ENCODE measurements around the gene SOD1.
"Not testable (repeated sequence)": the region's sequence is repeated elsewhere in the genome, so short reads cannot be mapped to it uniquely, and the experiment has no call there.

SOD1 gene

DNA sequence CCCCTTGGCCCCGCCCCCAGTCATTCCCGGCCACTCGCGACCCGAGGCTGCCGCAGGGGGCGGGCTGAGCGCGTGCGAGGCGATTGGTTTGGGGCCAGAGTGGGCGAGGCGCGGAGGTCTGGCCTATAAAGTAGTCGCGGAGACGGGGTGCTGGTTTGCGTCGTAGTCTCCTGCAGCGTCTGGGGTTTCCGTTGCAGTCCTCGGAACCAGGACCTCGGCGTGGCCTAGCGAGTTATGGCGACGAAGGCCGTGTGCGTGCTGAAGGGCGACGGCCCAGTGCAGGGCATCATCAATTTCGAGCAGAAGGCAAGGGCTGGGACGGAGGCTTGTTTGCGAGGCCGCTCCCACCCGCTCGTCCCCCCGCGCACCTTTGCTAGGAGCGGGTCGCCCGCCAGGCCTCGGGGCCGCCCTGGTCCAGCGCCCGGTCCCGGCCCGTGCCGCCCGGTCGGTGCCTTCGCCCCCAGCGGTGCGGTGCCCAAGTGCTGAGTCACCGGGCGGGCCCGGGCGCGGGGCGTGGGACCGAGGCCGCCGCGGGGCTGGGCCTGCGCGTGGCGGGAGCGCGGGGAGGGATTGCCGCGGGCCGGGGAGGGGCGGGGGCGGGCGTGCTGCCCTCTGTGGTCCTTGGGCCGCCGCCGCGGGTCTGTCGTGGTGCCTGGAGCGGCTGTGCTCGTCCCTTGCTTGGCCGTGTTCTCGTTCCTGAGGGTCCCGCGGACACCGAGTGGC is at the start of gene SOD1:
Gene SOD1 (plus strand): TSS at position 158 of the 723 bp plus-strand sequence. CDS start 77 bp downstream, at position 235.
- DNase-seq = peak; percentile 98

DNA sequence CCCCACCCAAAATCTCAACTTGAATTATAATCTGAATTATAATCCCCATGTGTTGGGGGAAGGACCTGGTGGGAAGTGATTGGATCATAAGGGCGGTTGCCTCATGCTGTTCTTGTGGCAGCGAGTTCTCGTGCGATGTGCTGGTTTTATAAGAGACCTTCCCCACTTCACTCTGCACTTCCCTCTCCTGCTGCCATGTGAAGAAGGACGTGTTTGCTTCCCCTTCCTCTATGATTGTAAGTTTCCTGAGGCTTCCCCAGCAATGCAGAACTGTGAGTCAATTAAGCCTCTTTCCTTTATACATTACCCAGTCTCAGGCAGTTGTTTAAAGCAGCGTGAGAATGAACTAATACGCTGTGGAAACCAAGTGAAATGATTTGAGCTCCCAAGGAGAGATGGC is 48.0 kb upstream of the SOD1 start:
- DNase-seq = no peak

DNA sequence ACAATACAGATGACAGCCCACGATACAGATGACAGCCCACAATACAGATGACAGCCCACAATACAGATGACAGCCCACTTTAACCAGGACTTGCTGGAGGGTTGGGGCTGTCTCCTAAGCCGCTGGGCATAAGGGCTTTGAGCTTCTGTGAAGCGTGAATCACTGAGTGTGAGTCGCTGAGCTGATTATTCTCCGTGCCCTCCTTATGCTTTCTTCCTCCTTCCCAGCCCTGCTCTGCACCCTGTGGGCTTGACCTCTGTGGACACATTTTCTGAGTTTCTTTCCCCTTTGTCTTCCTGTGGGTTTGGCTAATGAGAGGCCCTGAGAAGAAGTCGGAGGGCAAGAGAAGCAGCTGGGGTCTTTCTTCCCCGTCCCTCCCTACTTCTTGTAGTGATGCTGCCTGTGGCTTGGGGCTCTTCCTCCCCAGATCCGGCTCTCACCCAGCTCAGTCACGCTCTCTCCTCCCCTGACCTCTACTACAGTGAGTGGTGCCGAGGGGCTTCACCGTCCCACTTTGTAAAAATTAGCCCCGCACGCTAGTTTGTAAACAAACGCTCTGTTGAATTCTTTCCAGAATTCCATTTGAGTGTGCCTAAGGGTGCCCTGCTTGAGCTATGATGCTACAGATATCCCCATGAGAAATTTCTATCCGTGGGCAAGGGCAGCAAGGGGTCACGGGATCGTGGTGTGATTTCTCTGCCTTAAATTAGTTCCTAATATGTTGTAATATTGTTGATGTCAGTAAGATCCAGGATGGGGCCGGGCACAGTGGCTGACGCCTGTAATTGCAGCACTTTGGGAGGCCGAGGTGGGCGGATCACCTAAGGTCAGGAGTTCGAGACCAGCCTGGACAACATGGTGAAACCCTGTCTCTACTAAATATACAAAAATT is 46.4 kb upstream of the SOD1 start:
- DNase-seq = no peak

DNA sequence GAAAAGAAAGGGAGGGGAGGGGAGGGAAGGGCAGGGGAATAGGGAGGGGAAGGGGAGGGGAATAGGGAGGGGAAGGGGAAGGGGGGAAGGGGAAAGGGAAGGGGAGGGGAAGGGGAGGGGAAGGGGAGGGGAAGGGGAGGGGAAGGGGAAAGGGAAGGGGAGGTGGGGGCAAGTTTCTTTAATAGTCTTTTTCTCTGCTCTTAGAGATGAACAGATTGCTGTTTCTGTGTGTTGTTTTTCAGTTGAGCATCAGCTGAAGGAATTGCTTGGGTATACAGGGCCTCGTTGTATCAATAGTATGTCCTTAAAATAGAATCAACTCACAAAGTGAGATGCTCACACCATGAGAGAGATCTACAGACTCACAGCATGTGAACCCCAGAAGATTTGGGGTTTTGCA is 44.8 kb upstream of the SOD1 start:
- no peak for DNase-seq

DNA sequence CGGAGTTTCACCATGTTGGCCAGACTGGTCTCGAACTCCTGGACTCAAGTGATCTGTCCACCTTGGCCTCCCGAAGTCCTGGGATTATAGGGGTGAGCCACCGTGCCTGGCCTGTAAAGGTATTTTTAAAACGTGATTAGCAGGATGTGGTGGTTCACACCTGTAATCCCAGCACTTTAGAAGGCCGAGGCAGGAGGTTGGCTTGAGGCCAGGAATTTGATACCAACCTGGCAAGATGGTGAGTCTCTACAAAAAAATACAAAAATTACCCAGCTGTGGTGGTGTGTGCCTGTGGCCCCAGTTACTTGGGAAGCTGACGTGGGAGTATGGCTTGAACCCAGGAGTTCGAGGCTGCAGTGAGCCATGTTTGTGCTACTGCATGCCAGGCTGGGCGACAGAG is 43.3 kb upstream of the SOD1 start:
- DNase-seq = no peak

DNA sequence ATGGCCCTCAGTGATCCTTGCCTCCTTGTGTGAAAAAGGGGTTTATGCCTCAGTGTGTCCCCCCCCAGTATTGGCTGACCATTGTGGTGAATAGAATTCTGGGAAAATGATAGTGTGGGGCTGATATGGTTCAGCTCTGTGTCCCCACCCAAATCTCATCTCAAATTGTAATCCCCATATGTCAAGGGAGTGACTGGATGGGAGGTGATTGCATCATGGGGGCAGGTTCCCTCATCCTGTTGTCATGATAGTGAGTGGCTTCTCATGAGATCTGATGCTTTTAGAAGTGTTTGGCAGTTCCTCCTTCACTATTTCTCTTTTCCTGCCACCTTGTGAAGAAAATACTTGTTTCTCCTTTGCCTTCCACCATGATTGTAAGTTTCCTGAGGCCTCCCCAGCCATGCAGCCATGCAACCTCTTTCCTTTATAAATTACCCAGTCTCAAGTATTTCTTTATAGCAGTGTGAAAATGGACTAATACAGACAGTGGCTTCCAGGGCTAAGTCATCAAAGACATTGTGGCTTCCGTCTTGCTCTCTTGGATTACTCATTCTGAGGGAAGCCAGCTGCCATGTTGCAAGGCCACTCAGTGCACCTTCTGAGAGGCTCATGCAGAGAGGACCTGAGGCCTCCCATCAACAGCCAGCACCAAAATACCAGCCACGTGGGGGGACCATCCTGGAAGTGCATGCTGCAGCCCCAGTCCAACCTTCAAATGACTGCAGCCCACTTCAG is 40.6 kb upstream of the SOD1 start:
- DNase-seq = peak; percentile 48

DNA sequence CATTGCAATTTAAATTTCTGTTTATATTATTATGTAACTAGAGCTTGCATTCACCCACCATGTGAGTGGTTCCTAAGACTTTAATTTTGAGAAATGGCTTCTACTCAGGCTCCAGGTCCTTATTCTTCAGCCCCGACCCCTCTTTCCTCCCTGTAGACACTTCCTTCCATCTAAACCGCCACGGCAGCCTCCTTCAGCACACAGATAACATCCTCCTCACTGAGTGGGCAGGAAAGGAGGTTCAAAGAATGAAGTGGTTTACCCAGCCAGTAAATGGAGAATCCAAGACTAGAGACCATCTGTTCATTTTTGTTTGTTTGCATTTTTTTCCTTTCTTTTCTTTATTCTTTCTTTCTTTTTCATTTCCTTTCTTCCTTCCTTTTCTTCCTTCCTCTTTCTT is 37.1 kb upstream of the SOD1 start:
- no peak for DNase-seq

DNA sequence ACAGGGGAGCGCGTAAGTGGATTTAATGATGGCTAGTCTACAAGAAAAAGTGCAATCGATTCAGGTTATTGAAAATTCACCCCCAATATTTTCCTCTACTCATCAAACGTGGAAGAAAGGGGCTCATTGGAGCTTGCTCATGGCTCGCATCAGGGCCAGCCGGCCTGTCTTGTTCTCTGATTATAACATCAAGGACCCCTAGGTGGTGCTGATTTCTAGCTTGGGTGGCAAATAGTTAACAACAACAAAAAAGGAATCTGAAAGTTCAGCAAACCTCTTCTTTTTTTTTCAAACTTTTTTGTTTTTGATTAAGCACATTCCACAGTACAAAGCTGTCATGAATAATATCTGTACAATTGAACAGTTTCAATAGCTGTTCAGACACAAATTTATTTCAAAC is 35.8 kb upstream of the SOD1 start:
- peak; percentile 8 for DNase-seq

DNA sequence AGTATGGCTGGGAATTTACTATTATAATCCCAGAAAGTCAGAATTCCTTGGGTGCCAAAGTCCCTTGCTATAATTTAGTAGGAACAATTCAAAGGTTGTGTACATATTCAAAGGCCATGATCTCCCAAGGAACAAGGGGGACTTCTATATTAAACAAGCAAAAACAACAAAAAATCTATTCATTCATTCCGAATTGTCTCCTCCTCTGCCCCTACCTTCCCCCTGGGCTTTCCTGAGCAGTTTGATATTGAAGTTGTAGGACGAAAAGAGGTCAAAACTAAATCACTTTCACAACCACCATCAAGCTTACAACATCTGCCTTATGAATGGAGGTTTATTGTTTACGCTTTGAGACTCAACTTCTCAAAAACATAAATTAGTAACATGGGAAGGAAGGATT is 35.3 kb upstream of the SOD1 start:
- no peak for DNase-seq

DNA sequence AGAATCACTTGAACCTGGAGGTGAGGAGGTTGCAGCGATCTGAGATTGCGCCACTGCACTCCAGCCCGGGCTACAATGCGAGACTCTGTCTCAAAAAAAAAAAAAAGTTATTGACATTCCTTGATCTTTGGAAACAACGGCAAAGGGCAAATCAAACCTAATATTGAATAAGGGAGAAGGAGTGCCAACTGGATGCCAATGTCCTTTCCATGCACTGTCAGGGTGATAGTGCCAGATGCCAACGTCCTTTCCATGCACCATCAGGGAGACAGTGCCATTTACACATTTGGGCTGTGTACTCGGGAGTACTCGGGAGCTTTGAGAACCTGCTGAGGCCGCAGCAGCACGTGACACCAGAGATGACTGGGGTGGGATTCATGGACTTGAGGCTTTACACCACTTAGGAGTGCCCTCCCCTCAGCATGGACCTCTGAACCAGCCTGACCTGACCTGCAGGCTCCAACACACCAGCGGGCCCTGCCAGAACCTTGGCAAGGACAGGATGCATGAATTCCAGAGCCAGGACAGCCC is 34.5 kb upstream of the SOD1 start:
- no peak for DNase-seq

DNA sequence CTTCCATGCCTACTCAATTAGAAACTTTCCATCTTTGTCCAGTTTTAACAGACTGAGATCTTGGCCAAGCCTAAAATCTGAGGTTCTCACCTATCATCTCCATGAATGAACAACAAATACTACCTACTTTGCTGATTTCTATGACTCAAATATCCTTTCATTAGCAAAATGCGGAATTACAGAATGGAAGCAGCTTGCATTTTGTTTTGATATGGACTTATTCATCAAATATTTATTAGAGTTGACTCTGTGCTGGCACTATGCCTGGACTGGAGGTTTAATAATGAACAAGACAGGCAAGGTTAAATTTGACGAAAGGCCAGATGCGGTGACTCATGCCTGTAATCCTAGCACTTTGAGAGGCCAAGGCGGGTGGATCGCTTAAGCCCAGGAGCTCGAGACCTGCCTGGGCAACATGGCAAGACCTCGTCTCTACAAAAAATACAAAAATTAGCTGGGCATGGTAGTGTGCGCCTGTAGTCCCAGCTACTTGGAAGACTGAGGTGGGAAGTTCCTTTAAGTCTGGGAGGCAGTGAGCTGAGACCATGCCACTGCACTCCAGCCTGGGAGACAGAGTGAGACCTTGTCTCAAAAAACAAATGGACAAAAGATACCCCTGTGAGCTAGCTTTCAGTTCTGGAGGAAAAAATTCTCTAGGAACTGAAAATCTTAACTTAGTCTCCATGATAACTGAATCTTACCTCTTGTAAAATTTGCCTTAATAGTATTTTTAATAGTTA is 29.4 kb upstream of the SOD1 start:
- no peak for DNase-seq

DNA sequence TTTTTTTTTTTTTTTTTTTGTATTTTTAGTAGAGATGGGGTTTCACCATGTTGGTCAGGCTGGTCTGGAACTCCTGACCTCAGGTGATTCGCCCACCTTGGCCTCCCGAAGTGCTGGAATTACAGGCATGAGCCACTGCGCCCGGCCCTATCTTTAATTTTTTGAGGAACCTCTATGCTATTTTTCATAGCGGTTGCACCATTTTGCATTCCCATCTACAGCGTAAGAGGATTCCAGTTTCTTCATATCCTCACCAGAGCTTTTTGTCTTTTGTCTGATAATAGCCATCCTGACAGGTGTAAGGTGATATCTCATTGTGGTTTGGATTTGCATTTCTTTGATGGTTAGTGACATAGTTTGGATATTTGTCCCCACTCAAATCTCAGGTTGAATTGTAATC is 27.6 kb upstream of the SOD1 start:
- DNase-seq = not testable (repeated sequence)

DNA sequence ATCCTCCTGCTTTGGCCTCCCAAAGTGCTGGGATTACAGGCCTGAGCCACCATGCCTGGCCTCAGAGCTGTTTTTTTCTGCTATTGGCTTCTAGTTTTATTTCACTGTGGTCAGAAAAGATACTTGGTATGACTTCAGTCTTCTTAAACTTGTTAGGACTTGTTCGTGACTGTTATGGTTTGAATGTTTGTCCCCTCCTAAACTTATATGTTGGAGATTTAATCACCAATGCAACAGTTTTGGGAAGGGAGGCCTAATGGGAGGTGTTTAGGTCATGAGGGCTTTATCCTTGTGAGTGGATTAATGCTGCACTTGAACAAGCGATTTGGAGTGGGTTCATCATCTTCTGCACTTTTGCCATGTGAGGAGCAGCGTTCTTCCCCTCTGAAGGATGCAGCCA is 24.5 kb upstream of the SOD1 start:
- no peak for DNase-seq

DNA sequence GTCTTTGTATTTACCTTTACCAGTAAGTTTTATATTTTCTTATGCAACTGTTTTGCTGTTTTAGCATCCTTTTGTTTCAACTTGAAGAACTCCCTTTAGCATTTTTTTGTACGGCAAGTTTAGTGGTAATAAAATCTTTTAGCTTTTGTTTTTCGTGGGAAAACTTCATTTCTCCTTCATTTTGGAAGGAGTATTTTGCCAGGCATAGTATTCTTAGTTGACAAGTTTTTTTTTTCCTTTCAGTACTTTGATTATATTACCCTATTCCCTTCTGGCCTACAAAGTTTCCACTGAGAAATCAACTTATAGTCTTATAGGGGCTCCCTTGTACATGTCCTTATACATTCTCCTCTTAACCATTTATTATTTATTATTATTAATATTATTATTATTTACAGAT is 22.6 kb upstream of the SOD1 start:
- DNase-seq = no peak

DNA sequence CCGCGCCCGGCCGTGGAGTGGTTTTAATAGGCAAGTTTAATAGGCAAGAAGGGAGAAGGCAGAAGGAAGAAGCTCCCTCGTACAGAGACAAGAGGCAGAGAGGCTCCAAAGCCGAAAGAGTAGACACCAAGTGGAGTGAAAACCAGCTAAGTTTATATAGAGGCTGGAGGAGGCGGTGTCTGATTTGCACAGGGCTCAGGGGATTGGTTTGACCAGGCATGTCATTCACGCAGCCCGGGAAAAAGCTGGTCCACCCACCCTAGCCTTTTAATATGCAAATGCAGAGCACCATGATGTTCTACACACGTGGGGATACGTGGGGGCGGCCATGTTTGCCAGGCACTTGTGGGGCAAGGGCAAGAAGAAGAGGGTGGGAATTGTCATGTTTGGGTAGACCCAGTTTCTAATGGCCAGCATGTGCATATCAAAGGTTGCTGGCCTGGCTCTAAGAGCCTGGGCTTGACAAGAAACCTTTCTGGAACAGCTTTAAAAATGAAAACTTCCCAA is 18.0 kb upstream of the SOD1 start:
- no peak for DNase-seq

DNA sequence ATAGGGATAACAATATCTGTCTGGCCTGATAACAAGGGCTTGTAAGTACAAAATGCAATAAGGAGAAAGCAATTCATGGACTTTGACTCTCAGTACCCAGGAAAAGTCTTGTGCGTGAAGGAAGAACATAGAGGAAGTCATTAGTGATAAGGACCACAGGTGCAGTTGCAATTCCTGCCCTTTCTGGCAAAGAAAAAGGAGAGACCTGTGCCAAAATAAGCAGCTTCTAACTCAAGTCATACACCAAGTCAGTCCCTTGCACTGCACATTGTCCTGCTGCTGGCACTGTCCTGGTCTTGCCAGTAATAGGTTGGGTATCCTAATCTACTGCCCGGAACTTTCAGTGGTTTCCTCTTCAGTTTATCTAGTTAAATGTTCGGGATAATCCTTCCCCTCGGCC is 14.8 kb upstream of the SOD1 start:
- no peak for DNase-seq

DNA sequence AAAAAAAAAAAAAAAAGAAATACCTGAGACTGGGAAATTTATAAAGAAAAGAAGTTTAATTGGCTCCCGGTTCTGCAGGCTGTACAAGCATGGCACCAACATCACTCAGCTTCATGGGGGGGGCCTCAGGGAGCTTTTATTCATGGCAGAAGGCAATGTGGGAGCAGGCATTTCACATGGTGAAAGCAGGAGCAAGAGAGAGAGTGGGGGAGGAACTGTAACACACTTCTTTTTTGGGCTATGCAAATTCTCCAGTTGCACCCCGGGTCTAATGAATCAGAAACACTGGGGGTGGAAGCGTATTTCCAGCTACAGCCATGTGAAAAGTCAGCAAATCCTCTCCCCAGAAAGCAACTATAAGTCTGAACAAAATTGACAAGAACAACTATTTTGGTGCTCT is 11.8 kb upstream of the SOD1 start:
- DNase-seq = no peak

DNA sequence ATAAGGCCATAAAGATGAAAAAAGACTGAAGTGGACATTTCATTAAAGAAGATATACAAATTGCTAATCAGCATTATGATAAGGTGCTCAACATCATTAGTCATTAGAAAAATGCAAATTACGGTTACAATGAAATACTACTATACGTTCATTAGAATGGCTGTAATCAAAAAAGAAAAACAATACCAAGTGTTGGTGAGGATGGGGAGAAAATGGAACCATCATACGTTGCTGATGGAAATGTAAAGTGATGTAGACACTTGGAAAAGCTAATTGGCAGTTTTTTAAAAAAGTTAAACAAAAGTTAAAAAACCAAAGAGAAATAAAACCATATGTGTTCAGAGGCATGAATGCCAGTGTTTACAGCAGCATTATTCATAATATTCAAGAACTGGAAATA is 8.6 kb upstream of the SOD1 start:
- DNase-seq = no peak

DNA sequence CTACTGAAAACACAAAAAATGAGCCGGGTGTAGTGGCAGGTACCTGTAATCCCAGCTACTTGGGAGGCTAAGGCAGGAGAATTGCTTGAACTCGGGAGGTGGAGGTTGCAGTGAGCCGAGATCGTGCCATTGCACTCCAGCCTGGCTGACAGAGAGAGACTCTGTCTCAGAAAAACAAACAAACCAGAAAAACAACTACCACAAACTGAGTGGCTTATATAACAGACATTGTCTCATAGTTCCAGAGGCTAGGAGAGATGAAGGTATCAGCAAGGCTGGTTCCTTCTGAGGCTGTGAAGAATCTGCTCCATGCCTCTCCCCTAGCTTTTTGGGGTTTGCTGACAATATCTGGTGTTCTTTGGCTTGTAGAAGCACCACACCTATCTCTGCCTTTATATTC is 8.0 kb upstream of the SOD1 start:
- DNase-seq = not testable (repeated sequence)

DNA sequence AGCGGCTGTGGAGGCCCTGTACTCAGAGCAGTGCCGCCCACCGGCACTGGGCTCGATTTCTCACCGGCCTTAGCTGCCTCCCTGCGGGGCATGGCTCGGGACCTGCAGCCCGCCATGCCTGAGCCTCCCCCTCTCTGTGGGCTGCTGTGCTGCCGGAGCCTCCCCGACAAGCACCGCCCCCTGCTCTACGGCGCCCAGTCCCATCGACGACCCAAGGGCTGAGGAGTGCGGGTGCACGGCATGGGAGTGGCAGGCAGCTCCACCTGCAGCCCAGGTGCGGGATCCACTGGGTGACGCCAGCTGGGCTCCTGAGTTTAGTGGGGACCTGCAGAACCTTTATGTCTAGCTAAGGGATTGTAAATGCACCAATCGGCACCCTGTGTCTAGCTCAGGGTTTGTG is 5.2 kb upstream of the SOD1 start:
- DNase-seq = no peak

DNA sequence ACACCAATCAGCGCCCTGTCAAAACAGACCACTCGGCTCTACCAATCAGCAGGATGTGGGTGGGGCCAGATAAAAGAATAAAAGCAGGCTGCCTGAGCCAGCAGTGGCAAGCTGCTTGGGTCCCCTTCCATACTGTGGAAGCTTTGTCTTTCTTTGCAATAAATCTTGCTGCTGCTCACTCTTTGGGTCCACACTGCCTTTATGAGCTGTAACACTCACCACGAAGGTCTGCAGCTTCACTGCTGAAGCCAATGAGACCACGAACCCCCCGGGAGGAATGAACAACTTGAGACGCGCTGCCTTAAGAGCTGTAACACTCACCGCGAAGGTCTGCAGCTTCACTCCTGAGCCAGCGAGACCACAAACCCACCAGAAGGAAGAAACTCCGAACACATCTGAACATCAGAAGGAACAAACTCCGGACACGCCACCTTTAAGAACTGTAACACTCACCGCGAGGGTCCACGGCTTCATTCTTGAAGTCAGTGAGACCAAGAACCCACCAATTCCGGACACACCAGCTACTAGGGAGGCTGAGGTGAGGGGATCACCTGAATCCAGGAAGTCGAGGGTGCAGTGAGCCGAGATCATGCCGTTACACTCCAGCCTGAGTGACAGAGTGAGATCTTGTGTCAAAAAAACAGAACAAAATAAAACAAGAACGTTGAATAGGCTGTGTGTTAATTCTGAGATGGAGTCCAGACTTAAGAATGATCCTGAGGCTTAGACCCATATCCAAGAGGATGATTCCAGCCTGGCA is 4.5 kb upstream of the SOD1 start:
- DNase-seq = not testable (repeated sequence)

Data from activated CD4-positive, alpha-beta T cell treated with anti-CD3 and anti-CD28 coated beads, Interleukin-10, Interleukin-2, amounts not matched to agents 100 ng/mL and 50 ng/mL, durations not matched to agents 16 hours and 8 hours (primary cell).